Measurements from ENCODE around the gene RGS11. TPM values are rescaled to one million over a fixed set of nuclear protein-coding genes. Genes with fewer than 3 reads are reported as not detected.
"Not testable (repeated sequence)": the region's sequence is repeated elsewhere in the genome, so short reads cannot be mapped to it uniquely, and the experiment has no call there.

The RGS11 gene
- total RNA-seq, 1 donor from 2014 or later, result 0.70 TPM

DNA sequence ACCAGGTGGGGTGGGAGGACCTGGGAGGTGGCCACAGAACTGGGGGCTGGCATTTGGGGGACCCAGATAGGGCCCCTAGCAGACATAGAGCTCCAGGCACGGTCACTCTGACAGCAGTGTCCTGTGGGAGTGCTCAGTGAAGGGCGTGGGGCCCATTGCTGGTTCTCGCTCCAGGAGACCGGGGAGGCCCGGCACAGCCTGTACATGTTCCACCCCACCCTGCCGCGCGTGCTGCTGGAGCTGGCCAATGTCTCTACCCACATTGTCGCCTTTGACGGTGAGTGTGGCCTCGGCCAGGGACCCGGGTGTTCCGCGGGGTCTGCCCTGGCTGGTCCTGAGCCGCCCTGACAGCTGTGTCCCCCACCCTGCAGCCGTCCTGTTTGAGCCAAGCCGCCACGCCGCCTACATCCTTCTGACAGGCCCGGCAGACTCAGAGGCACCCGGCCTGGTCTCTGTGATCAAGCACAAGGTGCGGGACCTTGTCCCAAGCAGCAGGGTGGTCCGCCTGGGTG, 11.2 kb downstream of the RGS11 start:
- DNase-seq (ENCODE audit: low spot score) (no peak), ATAC-seq (no peak)

DNA sequence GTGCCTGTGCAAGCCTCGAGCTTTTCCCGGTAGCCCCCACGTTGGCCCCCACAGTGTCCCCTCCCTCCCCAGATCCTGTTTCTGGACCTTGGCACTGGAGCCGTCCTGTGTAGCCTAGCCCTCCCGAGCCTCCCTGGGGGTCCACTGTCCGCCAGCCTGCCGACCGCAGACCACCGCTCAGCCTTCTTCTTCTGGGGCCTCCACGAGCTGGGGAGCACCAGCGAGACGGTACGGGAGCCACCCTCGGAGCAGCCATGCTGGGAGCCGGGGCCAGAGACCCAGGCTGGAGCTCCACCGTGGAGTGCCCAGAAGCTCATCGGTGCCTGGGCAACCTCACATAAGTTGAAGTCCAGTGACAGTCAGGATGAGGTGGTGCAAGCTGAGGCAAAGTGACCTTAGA, 11.8 kb downstream of the RGS11 start:
- peak; percentile 44 for DNase-seq (ENCODE audit: low spot score)

DNA sequence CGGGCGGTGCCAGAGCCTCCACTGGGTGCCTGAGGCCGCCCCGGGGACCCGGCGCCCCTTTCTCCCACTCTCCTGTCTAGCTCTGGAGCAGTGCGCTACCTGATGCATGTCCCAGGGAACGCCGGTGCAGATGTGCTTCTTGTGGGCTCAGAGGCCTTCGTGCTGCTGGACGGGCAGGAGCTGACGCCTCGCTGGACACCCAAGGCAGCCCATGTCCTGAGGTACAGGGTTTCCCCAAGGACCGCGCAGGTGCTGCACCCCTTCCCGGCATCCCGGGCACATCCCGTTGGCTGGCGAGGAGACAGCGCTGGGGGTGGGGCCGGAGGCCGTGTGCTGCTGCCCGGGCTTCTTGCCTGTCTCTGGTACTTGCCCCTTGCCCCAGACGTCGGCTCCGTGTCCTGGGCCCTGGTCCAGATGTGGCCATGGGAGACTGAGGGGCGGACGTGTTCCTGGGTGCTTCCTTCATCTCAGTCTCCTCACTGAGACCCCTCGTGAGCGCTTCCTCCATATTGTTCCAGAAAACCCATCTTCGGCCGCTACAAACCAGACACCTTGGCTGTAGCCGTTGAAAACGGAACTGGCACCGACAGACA, 12.5 kb downstream of the RGS11 start:
- DNase-seq (ENCODE audit: low spot score) (peak; percentile 43), ATAC-seq (no peak)

More for the DNA sequence above, 11.8 kb downstream of the RGS11 start:
- no peak for ATAC-seq

DNA sequence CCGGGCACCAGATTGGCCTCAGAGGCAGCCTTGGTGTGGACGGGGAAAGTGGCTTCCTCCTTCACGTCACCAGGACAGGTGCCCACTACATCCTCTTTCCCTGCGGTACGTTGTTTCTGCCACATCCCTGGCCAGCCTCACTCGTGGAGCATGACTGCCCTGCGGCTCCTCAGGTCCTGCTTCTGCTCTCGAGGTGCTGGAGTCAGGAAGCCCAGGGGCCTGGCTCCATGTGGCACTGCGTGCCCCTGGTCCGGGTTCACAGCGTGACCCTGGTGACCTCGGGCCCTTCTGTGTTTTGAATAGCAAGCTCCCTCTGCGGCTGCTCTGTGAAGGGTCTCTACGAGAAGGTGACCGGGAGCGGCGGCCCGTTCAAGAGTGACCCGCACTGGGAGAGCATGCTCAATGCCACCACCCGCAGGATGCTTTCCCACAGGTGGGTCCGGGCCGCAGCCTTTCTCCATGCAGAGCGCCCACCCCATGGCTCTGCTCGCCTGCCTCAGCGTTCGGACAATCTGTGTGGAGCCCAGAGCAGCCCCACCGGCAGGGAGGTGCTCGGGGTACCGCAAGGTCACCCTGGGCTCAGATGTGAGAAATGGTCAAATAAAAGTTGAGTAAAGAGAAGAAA, 13.5 kb downstream of the RGS11 start:
- DNase-seq (ENCODE audit: low spot score), result no peak
- ATAC-seq, result no peak

DNA sequence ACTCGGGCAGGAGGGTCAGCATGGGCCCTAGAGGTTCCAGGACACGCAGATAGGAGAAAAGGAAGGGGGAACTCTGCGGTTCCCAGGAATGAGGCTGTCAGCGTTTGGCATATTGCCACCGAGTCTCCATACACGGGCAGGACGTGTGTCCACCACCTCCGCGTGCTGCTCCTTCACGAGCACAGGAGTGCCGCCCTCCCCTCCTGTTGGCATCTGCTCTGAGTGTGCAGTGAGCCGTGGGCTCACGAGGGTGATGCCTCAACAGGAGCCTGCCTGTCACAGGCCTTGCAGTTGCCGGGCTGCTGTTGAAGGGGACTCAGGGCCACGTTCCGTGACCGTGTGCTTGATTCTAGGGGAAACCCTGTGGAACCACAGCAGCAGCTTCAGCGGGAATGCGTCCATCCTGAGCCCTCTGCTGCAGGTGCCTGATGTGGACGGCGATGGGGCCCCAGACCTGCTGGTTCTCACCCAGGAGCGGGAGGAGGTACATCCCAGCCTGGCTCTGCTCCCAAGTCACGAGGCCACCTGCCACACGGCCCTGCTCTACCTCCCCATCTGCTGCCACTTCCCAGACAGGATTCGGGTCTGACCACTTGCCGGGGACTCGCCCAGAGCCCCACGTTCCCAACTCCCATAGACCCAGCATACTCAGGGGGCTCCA, 14.6 kb downstream of the RGS11 start:
- ATAC-seq, result no peak
- no peak for DNase-seq (ENCODE audit: low spot score)

DNA sequence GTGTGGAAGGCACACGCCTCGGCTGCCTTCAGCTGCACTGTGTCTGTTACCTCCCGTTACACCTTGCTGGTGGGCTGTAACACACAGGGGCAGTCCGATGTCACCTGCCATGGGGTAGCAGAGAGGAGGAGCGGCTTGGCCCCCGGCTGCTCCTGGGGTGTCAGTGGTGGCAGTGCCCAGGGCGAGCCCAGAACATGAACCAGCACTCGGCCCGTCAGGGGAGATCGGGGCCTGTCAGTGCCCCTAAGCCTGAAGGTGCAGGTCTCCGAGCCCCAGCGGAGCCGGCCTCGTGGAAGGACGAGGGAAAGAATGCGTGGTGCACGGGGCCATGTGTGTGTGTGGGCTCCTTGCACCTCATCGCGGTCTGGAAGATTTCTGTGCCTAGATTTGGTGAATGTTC, 15.4 kb downstream of the RGS11 start:
- DNase-seq (ENCODE audit: low spot score) (no peak), ATAC-seq (no peak)

DNA sequence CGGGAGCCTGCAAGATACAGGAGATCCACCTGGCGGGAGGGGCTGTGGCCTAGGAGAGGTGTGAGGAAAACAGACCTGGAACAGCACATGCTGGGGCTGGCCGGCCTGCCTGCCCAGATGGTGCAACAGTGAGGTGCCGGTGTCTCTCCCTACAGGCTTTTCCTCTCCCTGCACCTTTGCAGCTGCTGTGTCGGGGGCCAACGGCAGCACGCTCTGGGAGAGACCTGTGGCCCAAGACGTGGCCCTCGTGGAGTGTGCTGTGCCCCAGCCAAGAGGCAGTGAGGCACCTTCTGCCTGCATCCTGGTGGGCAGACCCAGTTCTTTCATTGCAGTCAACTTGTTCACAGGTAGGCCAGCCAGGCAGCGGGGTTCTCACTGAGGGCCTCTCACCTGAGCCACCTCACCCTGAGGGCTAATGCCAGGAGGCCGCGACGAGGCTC, 15.9 kb downstream of the RGS11 start:
- ATAC-seq (no peak), DNase-seq (ENCODE audit: low spot score) (no peak)

DNA sequence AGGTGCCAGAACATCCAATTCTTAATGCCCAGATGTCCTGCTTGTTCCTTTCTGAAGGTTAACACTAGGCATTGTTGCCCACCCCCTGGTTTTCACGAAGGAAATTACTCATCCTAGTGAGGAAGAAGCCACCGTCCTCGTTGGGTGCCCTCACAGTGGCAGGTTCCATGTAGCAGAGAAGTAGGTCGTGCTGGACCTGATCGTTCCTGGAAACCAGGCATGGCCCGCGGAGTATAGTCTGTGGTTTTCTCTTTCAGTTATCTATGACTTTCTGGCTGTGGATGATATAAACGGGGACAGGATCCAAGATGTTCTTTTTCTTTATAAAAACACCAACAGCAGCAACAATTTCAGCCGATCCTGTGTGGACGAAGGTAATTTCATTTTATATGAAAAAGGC, 16.5 kb downstream of the RGS11 start:
- ATAC-seq, result no peak
- DNase-seq (ENCODE audit: low spot score), result no peak

DNA sequence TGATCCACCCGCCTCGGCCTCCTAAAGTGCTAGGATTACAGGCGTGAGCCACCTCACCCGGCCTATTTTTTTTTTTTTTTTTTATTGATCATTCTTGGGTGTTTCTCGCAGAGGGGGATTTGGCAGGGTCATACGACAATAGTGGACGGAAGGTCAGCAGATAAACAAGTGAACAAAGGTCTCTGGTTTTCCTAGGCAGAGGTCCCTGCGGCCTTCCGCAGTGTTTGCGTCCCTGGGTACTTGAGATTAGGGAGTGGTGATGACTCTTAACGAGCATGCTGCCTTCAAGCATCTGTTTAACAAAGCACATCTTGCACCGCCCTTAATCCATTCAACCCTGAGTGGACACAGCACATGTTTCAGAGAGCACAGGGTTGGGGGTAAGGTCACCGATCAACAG, 17.7 kb downstream of the RGS11 start:
- ATAC-seq; DNase-seq (ENCODE audit: low spot score): not testable (repeated sequence)

DNA sequence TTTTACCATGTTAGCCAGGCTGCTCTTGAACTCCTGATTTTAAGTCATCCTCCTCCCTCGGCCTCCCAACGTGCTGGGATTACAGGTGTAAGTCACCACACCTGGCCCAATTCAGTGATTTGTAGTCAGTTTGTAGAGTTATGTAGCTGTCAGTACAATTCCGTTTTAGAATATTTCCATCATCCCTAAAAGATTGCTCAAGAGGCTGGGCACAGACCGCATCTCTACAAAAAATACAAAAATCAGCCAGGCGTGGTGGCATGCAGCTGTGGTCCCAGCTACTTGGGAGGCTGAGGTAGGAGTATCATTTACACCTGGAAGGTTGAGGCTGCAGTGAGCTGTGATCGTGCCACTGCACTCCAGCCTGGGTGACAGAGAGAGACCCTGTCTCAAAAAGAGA, 20.6 kb downstream of the RGS11 start:
- ATAC-seq, result no peak
- no peak for DNase-seq (ENCODE audit: low spot score)

DNA sequence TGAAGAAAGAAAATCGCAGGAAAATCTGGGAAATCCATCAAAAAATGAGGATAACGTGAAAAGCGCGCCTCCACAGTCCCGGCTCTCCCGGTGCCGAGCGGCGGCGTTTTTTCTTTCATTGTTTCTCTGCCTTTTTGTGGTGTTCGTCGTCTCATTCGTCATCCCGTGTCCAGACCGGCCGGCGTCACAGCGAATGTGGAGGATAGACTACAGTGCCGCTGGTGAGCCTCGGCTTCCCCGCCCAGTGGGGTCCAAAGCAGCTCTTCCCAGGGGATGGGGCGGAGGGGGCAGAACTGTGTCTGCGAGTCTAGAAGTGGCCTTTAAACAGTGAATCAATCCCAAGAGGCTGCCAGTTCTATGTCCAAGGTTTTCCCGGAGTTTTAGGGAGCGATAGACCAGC, 21.3 kb downstream of the RGS11 start:
- DNase-seq (ENCODE audit: low spot score), result no peak
- ATAC-seq, result no peak

DNA sequence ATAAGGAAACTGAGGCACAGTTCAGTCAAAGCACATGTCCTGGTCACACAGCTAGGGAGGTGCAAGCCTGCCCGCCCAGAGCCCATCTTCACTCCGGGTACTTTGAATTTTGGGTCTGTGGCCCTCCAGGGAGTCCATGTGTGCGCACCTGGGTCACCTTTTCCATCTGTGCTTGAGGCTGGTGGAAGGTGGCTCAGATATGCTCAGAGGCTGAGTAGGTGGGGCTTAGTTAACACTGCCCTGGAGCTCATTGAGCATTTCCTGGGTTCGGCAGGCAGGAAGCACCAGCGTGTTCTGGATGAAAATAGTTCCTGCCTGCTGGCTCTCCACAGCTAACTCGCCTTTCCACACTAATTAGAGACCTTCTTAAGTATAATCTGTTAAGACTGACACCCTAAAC, 21.9 kb downstream of the RGS11 start:
- ATAC-seq (no peak), DNase-seq (ENCODE audit: low spot score) (no peak)

DNA sequence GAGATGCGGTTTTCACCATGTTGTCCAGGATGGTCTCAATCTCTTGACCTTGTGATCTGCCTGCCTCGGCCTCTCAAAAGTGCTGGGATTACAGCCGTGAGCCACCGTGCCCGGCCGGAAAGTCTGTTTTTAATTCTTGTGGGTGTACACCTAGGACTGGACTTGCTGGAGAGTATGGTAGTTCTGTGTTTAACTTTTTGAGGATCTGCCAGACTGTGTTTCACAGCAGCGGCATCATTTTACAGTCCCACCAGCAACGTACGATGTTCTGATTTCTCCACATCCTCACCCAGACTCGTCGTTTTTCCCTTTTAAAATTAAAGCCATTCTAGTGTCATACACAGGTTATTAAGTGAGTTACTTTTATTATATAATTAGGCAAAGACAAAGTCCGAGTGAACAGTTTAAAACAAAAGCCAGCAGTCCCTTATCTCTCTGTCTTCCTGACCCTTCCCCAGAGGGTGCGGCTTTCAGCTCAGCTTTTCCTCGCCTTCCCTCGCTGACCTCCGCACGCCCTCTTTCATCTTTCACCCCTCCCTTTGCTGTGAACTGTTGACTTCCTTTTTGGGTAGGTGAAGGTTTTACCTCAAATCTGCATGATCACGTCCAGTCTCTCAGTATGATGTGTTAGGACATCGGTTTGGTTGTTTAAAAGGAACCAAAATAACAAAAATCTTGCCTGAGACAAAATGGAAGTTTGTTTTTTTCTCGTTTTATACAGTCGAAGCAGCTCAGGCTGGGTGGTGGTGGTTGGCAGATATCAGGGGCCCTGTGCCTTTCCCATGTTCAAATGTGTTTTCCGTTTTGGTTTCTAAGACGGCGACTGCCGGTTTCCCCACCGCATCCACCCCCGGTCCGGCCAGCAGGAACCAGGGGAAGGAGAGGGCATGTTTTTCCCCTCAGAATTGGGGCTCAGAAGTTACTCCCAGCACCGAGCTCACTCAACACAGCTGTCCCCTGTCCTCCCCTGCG, 23.1 kb downstream of the RGS11 start:
- DNase-seq (ENCODE audit: low spot score), result no peak
- ATAC-seq, result peak; percentile 39

DNA sequence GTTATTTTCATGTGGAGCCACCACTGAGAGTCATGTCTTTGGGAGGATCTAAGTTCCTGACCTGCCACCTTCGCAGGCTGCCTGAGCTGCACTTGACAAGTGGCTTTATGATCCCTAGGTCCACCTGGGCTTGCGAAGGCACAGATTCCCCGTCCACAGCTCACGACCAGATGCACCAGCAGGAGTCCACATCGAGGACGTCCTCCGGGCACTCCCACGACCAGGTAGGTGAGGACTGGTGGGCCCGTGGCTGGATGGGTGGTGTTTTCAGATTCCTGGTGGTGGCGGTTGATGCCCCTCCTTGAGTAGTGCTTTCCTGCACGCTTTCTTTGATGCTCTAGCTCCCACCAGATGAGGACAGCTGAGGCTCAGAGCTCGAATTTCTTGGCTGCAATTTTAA, 26.3 kb downstream of the RGS11 start:
- ATAC-seq, result no peak
- no peak for DNase-seq (ENCODE audit: low spot score)

DNA sequence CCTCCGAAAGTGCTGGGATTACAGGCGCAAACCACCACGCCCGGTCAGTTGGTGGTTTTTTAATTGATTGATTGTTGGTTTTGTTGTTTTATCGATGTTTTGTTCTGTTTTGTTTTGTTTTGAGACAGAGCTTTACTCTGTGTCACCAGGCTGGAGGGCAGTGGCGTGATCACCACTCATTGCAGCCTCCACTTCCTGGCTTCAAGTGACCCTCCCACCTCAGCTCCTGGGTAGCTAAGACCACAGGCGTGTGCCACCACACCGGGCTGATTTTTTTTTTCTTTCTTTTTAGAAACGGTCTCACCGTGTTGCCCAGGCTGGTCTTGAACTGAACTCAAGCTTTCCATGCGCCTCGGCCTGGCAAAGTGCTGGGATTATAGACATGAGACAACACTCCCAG, 28.7 kb downstream of the RGS11 start:
- ATAC-seq (no peak), DNase-seq (ENCODE audit: low spot score) (no peak)

DNA sequence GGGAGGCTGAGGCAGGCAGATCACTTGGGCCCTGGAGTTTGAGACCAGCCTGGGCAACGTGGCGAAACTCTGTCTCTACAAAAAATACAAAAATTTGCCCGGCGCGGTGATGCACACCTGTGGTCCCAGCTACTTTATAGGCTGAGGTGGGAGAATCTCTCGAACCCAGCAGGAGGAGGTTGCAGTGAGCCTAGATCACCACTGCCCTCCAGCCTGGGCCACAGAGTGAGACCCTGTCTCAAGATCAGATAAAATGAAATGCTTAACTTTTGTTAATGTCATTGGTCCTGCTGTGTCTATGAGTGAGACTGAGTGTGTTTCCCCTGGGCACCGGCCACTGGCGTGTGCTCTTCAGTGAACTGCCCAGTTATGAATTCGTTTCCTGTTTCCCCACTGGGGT, 30.6 kb downstream of the RGS11 start:
- no peak for DNase-seq (ENCODE audit: low spot score)
- no peak for ATAC-seq

DNA sequence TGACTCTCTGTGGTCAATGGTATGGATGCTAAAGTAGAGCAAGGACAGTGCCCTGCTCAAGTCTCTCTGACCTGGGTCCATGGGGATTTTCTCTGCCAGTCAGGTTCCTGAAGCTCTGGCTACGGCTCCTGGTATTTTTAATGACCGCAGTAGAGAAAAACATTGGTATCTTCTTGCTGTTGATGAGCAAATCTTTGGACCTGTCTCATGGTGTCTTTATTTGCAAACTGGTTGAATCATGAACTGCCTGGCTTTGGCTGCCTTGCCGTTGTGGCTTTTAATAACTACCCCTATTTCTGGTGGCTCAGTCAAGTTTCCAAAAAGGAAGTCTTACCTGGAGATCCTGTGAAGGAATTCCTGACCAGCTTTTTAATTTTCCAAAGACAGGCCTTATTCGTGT, 32.4 kb downstream of the RGS11 start:
- no peak for DNase-seq (ENCODE audit: low spot score)
- no peak for ATAC-seq

DNA sequence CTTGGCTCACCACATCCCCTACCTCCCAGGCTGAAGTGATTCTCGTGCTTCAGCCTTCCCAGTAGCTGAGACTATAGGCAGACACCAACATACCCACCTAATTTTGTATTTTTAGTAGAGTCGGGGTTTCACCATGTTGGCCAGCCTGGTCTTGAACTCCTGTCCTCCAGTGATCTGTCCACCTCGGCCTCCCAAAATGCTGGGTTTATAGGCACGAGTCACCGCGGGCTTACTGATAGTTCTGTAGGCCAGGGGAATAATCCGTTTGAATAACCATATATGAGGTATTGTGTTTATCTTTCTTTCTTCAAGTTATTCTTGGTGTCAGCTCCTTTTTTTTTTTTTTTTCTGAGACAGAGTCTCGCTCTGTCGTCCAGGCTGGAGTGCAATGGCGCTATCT, 33.5 kb downstream of the RGS11 start:
- DNase-seq (ENCODE audit: low spot score), result no peak

DNA sequence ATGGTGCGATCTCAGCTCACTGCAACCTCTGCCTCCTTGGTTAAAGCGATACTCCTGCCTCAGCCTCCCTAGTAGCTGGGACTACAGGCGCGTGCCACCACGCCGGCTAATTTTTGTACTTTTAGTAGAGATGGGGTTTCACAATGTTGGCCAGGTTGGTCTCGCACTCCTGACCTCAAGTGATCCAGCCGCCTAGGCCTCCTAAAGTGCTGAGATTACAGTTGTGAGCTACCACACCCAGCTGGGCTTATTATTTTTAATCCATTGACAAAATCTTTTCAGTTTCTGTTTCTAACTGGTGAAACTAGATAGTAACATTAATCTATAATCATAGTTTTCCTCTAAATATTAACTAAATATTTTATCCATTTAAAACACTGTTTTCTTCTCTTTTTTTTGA, 35.2 kb downstream of the RGS11 start:
- no peak for ATAC-seq
- no peak for DNase-seq (ENCODE audit: low spot score)

More for the DNA sequence above, 33.5 kb downstream of the RGS11 start:
- no peak for ATAC-seq

DNA sequence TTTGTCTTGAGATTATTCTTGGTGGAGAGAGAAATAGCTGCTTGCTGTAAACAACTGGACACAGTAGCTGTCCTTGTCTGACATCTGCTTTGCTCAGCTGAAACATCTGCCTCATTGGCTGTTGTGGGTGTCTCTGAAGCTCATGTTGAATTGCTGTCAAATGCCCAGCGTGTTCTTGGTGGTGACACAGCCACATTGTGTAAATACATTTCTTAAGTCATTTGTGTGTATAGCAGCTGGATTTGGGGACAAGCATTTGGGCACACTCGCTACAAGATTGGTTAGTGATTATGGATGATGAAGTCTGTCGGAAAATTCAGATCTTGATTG, 35.8 kb downstream of the RGS11 start:
- DNase-seq (ENCODE audit: low spot score), result no peak

More for the DNA sequence above, 35.8 kb downstream of the RGS11 start:
- ATAC-seq, result peak; percentile 30

All from left lobe of liver (tissue), 2 donors.